Progenitor cell of endocrine pancreas (in vitro differentiated cells): Measurements from ENCODE around the gene ITGA4. TPM values are rescaled to one million over a fixed set of nuclear protein-coding genes. Genes with fewer than 3 reads are reported as not detected.

Source experiments
- DNase-seq: peaks from one replicate; pipeline ENCODE4 v3.0.0; 2021; ENCODE audit warnings: low spot score; ENCODE audit not compliant: unreplicated experiment
- H3K27ac Mint-ChIP-seq: 2 replicates; pipeline ENCODE4 v1.8.0; 2021; ENCODE audit warnings: mild to moderate bottlenecking, moderate library complexity, mixed read lengths
- H3K27me3 Mint-ChIP-seq: 2 replicates; pipeline ENCODE4 v1.8.0; 2021; ENCODE audit warnings: mixed read lengths
- H3K36me3 Mint-ChIP-seq: 2 replicates; pipeline ENCODE4 v1.8.0; 2022; ENCODE audit warnings: mixed read lengths; ENCODE audit not compliant: insufficient read depth
- H3K4me1 Mint-ChIP-seq: 2 replicates; pipeline ENCODE4 v1.8.0; 2021; ENCODE audit warnings: low read depth, mixed read lengths
- H3K4me3 Mint-ChIP-seq: 2 replicates; pipeline ENCODE4 v1.8.0; 2021; ENCODE audit warnings: low read depth, mild to moderate bottlenecking, moderate library complexity, mixed read lengths
- H3K9me3 Mint-ChIP-seq: 2 replicates; pipeline ENCODE4 v1.8.0; 2021; ENCODE audit warnings: low read depth, mixed read lengths
- total RNA-seq: library from RNA; stranded (reverse); gene quantifications from 2 replicates; pipeline ENCODE4 v1.2.1, GENCODE V29; 2021
- TF ChIP-seq, protein P1 (sequence below): fragments of 200-600 bp; sonication (generic); IDR thresholded peaks from one replicate; pipeline ENCODE4 v1.5.0; 2021; ENCODE audit warnings: antibody characterized with exemption, mild to moderate bottlenecking; ENCODE audit not compliant: unreplicated experiment

ITGA4 gene
- total RNA-seq, 1 donor from 2014 or later, result 0.96 TPM

DNA sequence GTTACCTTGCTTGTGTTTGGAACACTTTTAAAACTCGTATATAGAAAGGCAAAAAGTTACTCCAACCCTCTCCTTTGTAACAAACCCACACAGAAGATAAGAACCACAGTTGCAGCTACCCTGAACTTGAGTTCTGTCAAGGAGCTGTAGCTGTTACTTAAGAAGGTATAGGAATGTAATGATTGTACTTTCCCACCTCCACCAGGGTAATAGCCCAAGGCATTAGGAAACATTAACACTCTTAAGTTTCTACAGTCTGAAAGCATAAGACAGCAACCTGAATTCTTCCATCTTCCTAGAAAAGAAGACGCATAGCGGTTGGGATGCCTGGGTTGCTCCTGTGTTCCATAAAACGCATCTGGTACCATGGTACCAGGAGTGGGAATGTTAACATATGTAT is 43.0 kb downstream of the ITGA4 start:
- Mint-ChIP-seq H3K36me3 (no peaks in the 10 kb centered on the region), H3K4me1 (no peaks in the 10 kb centered on the region), H3K9me3 (no peaks in the 10 kb centered on the region), H3K4me3 (no peak overlapping the region), H3K27me3 (peaks cover 15% of the 10 kb centered on the region), H3K27ac (no peak overlapping the region)
- TF ChIP-seq, protein P1, sequence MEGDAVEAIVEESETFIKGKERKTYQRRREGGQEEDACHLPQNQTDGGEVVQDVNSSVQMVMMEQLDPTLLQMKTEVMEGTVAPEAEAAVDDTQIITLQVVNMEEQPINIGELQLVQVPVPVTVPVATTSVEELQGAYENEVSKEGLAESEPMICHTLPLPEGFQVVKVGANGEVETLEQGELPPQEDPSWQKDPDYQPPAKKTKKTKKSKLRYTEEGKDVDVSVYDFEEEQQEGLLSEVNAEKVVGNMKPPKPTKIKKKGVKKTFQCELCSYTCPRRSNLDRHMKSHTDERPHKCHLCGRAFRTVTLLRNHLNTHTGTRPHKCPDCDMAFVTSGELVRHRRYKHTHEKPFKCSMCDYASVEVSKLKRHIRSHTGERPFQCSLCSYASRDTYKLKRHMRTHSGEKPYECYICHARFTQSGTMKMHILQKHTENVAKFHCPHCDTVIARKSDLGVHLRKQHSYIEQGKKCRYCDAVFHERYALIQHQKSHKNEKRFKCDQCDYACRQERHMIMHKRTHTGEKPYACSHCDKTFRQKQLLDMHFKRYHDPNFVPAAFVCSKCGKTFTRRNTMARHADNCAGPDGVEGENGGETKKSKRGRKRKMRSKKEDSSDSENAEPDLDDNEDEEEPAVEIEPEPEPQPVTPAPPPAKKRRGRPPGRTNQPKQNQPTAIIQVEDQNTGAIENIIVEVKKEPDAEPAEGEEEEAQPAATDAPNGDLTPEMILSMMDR, result no peak
- DNase-seq, result no peak

DNA sequence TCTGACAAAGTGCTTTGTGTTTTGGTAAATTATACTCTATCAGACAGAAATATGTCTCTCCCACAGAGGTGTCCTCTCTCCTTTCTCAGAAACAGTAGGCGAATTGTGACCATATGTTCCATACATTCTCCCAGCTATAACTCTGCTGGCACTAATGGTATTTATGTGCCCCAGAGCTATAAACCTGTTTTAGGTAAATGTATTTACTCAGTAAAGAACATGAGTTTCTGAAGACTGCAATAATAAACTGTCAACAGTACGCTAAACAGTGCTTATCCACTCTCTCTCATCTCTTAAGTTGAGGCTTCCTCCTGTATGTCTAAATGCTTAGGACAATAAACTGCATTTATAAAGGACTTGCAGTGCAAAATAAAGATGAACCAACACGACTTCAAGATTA is 58.5 kb downstream of the ITGA4 start:
- TF ChIP-seq, protein P1, result no peak
- DNase-seq, result no peak
- H3K27me3 Mint-ChIP-seq, result peaks cover 27% of the 10 kb centered on the region
- no peak overlapping the region for H3K27ac Mint-ChIP-seq
- H3K4me1 Mint-ChIP-seq, result peaks cover 4% of the 10 kb centered on the region
- no peak overlapping the region for H3K4me3 Mint-ChIP-seq
- H3K9me3 Mint-ChIP-seq, result no peaks in the 10 kb centered on the region
- H3K36me3 Mint-ChIP-seq, result no peaks in the 10 kb centered on the region

DNA sequence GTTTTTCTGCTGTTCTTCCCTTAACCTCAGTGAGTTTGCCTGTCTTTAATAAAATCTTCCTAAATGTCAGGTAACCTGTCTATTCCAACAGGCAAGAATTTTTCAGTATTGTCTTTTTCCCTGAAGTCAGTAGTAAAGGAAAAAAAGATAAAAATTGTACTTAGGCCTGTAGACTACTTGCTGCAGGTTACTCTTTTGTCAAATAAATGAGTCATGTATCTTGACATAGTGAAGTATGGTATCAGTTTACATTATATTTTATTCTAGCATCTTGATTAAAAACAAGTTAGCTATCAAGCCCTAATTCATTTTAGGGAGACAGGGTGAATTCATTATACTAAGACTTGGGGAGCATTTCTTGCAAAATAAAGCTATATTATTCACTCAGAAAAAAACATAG is 59.8 kb downstream of the ITGA4 start:
- Mint-ChIP-seq H3K9me3 (no peaks in the 10 kb centered on the region), H3K27ac (no peak overlapping the region), H3K27me3 (peaks cover 23% of the 10 kb centered on the region), H3K4me1 (peaks cover 4% of the 10 kb centered on the region), H3K4me3 (no peak overlapping the region), H3K36me3 (no peaks in the 10 kb centered on the region)
- TF ChIP-seq, protein P1, result no peak
- no peak for DNase-seq

DNA sequence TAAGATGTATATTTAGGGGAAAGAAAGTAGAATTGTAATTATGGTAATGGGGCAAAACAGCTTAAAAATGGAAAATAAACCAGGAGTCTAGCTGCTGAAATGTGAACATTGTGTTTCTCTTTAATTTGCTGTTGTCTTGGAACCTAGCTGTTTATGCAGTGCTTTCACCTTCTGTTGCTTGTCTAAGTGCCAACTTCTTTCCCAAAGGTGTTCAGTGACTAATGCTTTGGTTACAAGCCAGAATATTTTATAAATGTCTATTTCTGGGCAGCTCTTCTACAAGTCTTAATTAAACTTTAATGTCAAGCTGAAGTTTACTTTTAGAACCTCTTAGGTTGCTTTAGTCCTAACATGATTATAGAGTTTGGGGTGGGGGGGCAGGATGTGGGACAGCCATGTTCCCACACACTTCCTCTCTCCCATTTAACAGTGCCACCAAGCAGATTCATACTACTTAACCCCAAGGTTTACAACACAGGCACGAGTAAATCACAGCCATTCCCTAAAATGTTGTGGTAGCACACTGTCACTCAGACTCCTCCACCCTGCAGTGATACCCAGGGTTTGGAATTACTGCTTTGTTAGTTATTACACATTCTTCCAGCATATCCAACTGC is 60.6 kb downstream of the ITGA4 start:
- Mint-ChIP-seq H3K4me1 (peaks cover 4% of the 10 kb centered on the region), H3K9me3 (no peaks in the 10 kb centered on the region), H3K4me3 (no peak overlapping the region), H3K27ac (no peak overlapping the region), H3K27me3 (peaks cover 15% of the 10 kb centered on the region), H3K36me3 (no peaks in the 10 kb centered on the region)
- DNase-seq, result no peak
- TF ChIP-seq, protein P1, result no peak

DNA sequence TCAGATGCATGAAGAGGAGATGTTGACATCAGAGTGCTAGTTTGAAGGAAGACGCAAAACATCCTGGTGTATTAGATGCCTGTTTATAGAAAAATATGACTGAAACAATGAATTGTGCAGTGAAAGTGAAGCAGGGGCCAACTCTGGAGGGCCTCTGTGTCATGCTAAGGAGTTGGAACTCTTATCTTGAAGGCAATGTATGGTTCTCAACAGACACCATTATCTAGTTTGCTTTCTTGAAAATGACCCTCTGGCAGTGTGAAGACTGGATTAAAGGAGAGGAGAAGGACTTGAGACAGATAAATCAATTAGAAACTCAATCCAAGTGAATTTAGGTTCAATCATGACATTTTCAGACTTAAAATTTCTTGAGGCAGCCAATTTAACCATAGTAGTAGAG is 63.1 kb downstream of the ITGA4 start:
- no peaks in the 10 kb centered on the region for H3K9me3 Mint-ChIP-seq
- no peaks in the 10 kb centered on the region for H3K4me1 Mint-ChIP-seq
- TF ChIP-seq, protein P1, result no peak
- H3K27ac Mint-ChIP-seq, result no peak overlapping the region
- no peaks in the 10 kb centered on the region for H3K36me3 Mint-ChIP-seq
- H3K27me3 Mint-ChIP-seq, result peaks cover 4% of the 10 kb centered on the region
- no peak overlapping the region for H3K4me3 Mint-ChIP-seq
- DNase-seq, result no peak
